Endothelial cell of umbilical vein (primary cell): ENCODE measurements around the gene TDRD7. TPM values are rescaled to one million over a fixed set of nuclear protein-coding genes. Genes with fewer than 3 reads are reported as not detected.

Experiments
- BruUV-seq: library from RNA; stranded (reverse); fragments of 400-500 nt; replicated peaks from 2 replicates; lab custom pipeline; 2021; lab: Mats Ljungman, UMichigan
- CTCF ChIA-PET: fragments of 300-600, 350-600 bp; sonication (Branson Sonifier 250); formaldehyde crosslinking; loops from one replicate; lab custom pipeline; 2021; ENCODE audit warnings: antibody characterized with exemption, inconsistent platforms; lab: Charles Lee
- POLR2A ChIA-PET: fragments of 300-600, 350-600 bp; sonication (Branson Sonifier 250); formaldehyde crosslinking; loops from one replicate; lab custom pipeline; 2021; ENCODE audit warnings: antibody characterized with exemption, inconsistent platforms; lab: Charles Lee
- DNase-seq: peaks from one replicate; pipeline ENCODE4 v3.0.0-alpha.2; 2011; ENCODE audit warnings: low read depth, low spot score
- FAIRE-seq: peaks from 2 replicates; lab custom pipeline; 2011; peaks lifted over from hg19 to GRCh38; lab: Jason Lieb, UNC
- H2AFZ ChIP-seq: 2 replicates; pipeline ENCODE4 v1.6.0; 2012; ENCODE audit warnings: low read depth, low read length, control low read depth, inconsistent platforms
- H3K27ac ChIP-seq: 2 replicates; pipeline ENCODE4 v1.5.1; 2011; ENCODE audit warnings: low read depth, mild to moderate bottlenecking, control low read depth, low read length, moderate library complexity; ENCODE audit not compliant: insufficient read depth
- H3K27me3 ChIP-seq, 2 experiments: 2 replicates each; pipeline versions ENCODE4 v1.6.0 to v1.6.1; 2011; ENCODE audit warnings: low read length in 2 of 2, mixed read lengths in 1 of 2; ENCODE audit not compliant: control insufficient read depth in 2 of 2, insufficient read depth in 2 of 2
- H3K36me3 ChIP-seq, 2 experiments: 2 replicates in 1 of 2; 3 replicates in 1 of 2; pipeline ENCODE4 v1.5.1; 2011; ENCODE audit warnings: low read length in 2 of 2, mild to moderate bottlenecking in 1 of 2, moderate library complexity in 1 of 2; ENCODE audit not compliant: control insufficient read depth in 2 of 2, insufficient read depth in 2 of 2; ENCODE audit errors: extremely low read depth in 1 of 2
- H3K4me1 ChIP-seq: 3 replicates; pipeline ENCODE4 v1.5.1; 2011; ENCODE audit warnings: mild to moderate bottlenecking, low read length; ENCODE audit not compliant: control insufficient read depth, insufficient read depth; ENCODE audit errors: extremely low read depth
- H3K4me2 ChIP-seq: 2 replicates; pipeline ENCODE4 v1.6.1; 2011; ENCODE audit warnings: low read length, control low read depth, mixed read lengths; ENCODE audit not compliant: insufficient read depth
- H3K4me3 ChIP-seq, 3 experiments: fragments of 200-600 bp in 1 of 3; sonication (generic), shearing (Covaris generic) in 1 of 3; replicated peaks in 1 of 3; 2 replicates each; pipeline ENCODE4 v1.5.1; 2011 to 2016; ENCODE audit warnings: control low read depth in 3 of 3, low read length in 3 of 3, mild to moderate bottlenecking in 2 of 3, inconsistent platforms in 1 of 3, low read depth in 1 of 3, moderate library complexity in 1 of 3; ENCODE audit not compliant: insufficient read depth in 1 of 3
- H3K79me2 ChIP-seq: 2 replicates; pipeline ENCODE4 v1.6.0; 2012; ENCODE audit warnings: low read length, inconsistent platforms; ENCODE audit not compliant: control insufficient read depth, insufficient read depth
- H3K9ac ChIP-seq: replicated peaks from 2 replicates; pipeline ENCODE3; 2011; ENCODE audit warnings: low read length, control low read depth; ENCODE audit not compliant: insufficient read depth; ENCODE audit errors: extremely low read depth
- H3K9me1 ChIP-seq: replicated peaks from 3 replicates; pipeline ENCODE4 v1.6.0; 2011; ENCODE audit warnings: mild to moderate bottlenecking, low read length; ENCODE audit not compliant: control insufficient read depth, insufficient read depth; ENCODE audit errors: extremely low read depth
- H3K9me3 ChIP-seq: replicated peaks from 2 replicates; pipeline ENCODE4 v1.5.1; 2012; ENCODE audit warnings: low read length, inconsistent platforms; ENCODE audit not compliant: control insufficient read depth, insufficient read depth
- H4K20me1 ChIP-seq: replicated peaks from 2 replicates; pipeline ENCODE3; 2011; ENCODE audit warnings: mild to moderate bottlenecking, low read length; ENCODE audit not compliant: control insufficient read depth, insufficient read depth; ENCODE audit errors: extremely low read depth
- CTCF ChIP-seq, 2 donors: IDR thresholded peaks; 1 replicate in 1 of 2; 2 replicates in 1 of 2; pipeline ENCODE4 v1.5.1; 2011; ENCODE audit warnings: low read length in 2 of 2, mild to moderate bottlenecking in 2 of 2, moderate library complexity in 2 of 2, control low read depth in 1 of 2, inconsistent platforms in 1 of 2, low read depth in 1 of 2; ENCODE audit not compliant: insufficient read depth in 1 of 2; ENCODE audit errors: extremely low read depth in 1 of 2
- EZH2 ChIP-seq: IDR thresholded peaks from 2 replicates; pipeline ENCODE4 v1.6.1; 2012; ENCODE audit warnings: borderline replicate concordance, low read depth, mild to moderate bottlenecking, moderate library complexity, low read length, inconsistent platforms; ENCODE audit not compliant: severe bottlenecking
- FOS ChIP-seq: IDR thresholded peaks from 2 replicates; pipeline ENCODE4 v1.6.1; 2011; ENCODE audit warnings: mild to moderate bottlenecking, low read length, moderate library complexity, borderline replicate concordance; ENCODE audit not compliant: insufficient read depth
- GATA2 ChIP-seq: IDR thresholded peaks from 2 replicates; pipeline ENCODE4 v1.7.0; 2011; ENCODE audit warnings: low read depth, mild to moderate bottlenecking, moderate library complexity, mixed read lengths, low read length; ENCODE audit not compliant: insufficient read length, insufficient read depth
- JUN ChIP-seq: IDR thresholded peaks from 2 replicates; pipeline ENCODE4 v1.6.1; 2011; ENCODE audit warnings: borderline replicate concordance, low read depth; ENCODE audit not compliant: insufficient read length, insufficient read depth
- MAX ChIP-seq: IDR thresholded peaks from 2 replicates; pipeline ENCODE4 v1.6.1; 2011; ENCODE audit not compliant: insufficient read depth, insufficient read length
- MYC ChIP-seq: IDR thresholded peaks from one replicate; pipeline ENCODE4 v1.6.1; 2011; ENCODE audit warnings: mild to moderate bottlenecking, low read depth, low read length
- POLR2A ChIP-seq: IDR thresholded peaks from 2 replicates; pipeline ENCODE4 v1.6.1; 2012; ENCODE audit warnings: low read depth, mild to moderate bottlenecking, control low read depth, low read length
- POLR2AphosphoS5 ChIP-seq: IDR thresholded peaks from 2 replicates; pipeline ENCODE4 v1.6.1; 2012; ENCODE audit warnings: low read depth, mild to moderate bottlenecking, control low read depth, low read length, moderate library complexity; ENCODE audit not compliant: insufficient read depth
- dilution Hi-C: fragments of 300-500 bp; cut with MboI; formaldehyde crosslinking; loops from one replicate; pipeline ENCODE4 v1.15.0; 2019; ENCODE audit warnings: low sequenced_read_pairs; ENCODE audit not compliant: extremely low pct_ligation_motif_present
- intact Hi-C: fragments of 100-400 bp; cut with micrococcal nuclease; formaldehyde crosslinking; loops from one replicate; pipeline ENCODE4 v1.10.0; 2022
- polyA plus RNA-seq, 4 experiments: library from polyadenylated mRNA; depleted of rRNA in 3 of 4; stranded (reverse) in 3 of 4; unstranded in 1 of 4; fragments of >200 nt; gene quantifications; 2 replicates each; pipeline versions ENCODE4 v1.2.1 to v1.2.3, GENCODE V29; 2011 to 2012; ENCODE audit warnings: missing spikeins in 1 of 4
- total RNA-seq: library from RNA; stranded (reverse); gene quantifications from 2 replicates; pipeline ENCODE4 v1.2.3, GENCODE V29; 2021

The TDRD7 gene
- total and polyA plus RNA-seq, 2 donors (not counting 3 experiments of a cell fraction or from before 2014, with no cell fraction given), result 4.9 to 11.5 TPM

- dilution Hi-C loops, result no loop called here
- CTCF ChIA-PET, result no interaction called here
Observed at GRCh38 chr9:97527626-97528528, 116.0 kb downstream of the TDRD7 start.

More at GRCh38 chr9:97527626-97528528, 116.0 kb downstream of the TDRD7 start:
- DNase-seq (no peak), FAIRE-seq (no peak)
- intact Hi-C loops, result no loop called here
- Histone ChIP-seq H3K9me1 (no peaks in the 10 kb centered on the region), H2AFZ (no peak overlapping the region), H3K79me2 (no peaks in the 10 kb centered on the region), H4K20me1 (no peaks in the 10 kb centered on the region), H3K27ac (no peak overlapping the region), H3K4me2 (no peak overlapping the region), H3K4me1 (no peaks in the 10 kb centered on the region), H3K4me3 (no peak overlapping the region), H3K27me3 (peaks cover 0 to 3% of the 10 kb centered on the region in 2 experiments), H3K9me3 (no peaks in the 10 kb centered on the region), H3K36me3 (no peaks in the 10 kb centered on the region), H3K9ac (no peak overlapping the region)
- no peak for TF ChIP-seq EZH2
- no peak for TF ChIP-seq GATA2
- TF ChIP-seq MYC, result no peak
- TF ChIP-seq POLR2A, result no peak
- no peak for TF ChIP-seq MAX
- TF ChIP-seq CTCF (IDR thresholded peaks at IDR 0.05; ENCODE audit: extremely low read depth in 1 of 2, insufficient read depth in 1 of 2, low read depth in 1 of 2, low read length in 2 of 2), result no peak
- no peak for TF ChIP-seq JUN
- TF ChIP-seq FOS, result no peak
- TF ChIP-seq POLR2AphosphoS5, result no peak
- BruUV-seq, result no TSS peak
- POLR2A ChIA-PET, result no interaction called here
